ENCODE results near the gene LECT2.

DNA sequence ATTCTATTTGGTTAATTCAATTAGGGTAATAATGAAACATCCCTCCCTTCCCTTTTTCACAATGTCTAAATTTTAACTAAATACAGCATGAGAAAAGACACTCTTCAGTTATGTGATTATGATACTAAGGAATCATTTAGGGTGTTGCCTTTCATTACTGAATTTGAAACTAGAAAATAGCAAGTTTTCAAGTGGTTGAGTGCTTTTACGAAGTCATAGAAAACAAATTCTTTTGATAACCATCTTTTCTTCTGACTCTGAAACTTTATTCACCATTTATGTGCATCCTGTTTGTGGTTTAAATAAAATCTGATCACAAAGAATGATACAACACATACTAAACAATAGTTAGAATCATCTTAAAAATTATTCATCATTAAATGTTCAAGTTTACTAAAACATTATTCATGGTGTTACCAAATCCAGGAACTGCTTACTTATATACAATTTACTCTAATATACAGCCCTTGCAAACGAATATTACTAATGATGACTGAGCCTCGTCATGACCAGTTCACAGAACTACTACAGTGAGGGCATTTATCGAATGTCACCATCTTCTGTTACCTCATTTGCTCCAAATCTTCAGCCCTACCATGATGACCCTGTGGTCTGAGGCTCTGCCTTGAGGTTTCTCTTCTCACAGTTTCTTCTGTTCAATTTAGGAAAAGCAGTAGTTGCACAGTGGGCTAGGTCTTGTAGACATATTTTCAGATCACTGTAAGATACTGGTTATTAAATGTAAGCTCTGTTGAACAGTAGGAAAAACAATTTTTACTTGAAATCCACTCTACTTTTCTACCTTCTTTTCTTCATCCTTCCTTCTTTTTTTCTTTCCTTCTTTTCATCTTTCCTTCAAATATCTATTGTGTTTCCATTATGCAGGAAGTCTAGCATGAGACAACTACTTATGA, 40.8 kb downstream of the LECT2 start:
- TF ChIP-seq, protein P1, sequence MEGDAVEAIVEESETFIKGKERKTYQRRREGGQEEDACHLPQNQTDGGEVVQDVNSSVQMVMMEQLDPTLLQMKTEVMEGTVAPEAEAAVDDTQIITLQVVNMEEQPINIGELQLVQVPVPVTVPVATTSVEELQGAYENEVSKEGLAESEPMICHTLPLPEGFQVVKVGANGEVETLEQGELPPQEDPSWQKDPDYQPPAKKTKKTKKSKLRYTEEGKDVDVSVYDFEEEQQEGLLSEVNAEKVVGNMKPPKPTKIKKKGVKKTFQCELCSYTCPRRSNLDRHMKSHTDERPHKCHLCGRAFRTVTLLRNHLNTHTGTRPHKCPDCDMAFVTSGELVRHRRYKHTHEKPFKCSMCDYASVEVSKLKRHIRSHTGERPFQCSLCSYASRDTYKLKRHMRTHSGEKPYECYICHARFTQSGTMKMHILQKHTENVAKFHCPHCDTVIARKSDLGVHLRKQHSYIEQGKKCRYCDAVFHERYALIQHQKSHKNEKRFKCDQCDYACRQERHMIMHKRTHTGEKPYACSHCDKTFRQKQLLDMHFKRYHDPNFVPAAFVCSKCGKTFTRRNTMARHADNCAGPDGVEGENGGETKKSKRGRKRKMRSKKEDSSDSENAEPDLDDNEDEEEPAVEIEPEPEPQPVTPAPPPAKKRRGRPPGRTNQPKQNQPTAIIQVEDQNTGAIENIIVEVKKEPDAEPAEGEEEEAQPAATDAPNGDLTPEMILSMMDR (IDR thresholded peaks at IDR 0.05 in 8 of 11, conservative IDR thresholded peaks at IDR 0.05 in 3 of 11), result no peak
- TF ChIP-seq POLR2A (IDR thresholded peaks at IDR 0.05), result no peak
- no peak for TF ChIP-seq POLR2AphosphoS5 (IDR thresholded peaks at IDR 0.05)

Measured in spleen (tissue), 7 donors.